RCC 7860 (cell line): ENCODE results near the gene ADGRE1.

Experiments
- DNase-seq: peaks from one replicate; pipeline ENCODE4 v3.0.0-alpha.2; 2015; ENCODE audit warnings: low spot score
- FAIRE-seq: peaks from 2 replicates; lab custom pipeline; 2012; peaks lifted over from hg19 to GRCh38; lab: Jason Lieb, UNC

The ADGRE1 gene

DNA sequence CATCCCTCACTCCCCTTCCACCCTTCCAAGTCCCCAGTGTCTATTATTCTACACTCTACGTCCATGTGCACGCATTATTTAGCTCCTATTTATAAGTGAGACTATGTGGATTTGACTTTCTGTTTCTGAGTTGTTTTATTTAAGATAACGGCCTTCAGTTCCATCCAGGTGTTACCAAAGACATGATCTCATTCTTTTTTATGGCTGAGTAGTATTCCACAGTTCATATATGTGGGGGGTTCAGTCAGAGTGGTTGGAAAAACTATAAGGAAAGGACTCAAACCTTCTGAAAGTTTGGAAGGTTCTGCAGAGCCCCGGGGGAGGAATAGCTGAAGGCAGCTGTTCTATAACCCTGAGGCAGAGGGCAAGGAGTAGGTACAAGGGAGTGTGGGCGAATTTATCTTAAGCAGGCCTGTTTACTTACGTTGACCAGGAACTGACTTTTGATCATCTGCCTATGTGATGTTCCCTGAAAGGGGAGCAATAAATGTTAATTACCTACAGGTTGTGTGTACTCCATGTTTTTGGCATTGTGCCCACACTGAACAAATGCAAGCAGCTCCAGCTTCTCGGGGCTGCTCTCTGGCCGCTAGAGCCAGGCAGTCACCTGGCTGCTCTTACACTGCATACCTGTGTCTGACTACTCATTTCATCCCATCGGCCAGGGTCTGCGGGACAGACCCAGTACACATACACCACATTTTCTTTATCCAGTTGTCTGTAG is 13.5 kb upstream of the ADGRE1 start:
- no peak for DNase-seq
- FAIRE-seq = no peak

DNA sequence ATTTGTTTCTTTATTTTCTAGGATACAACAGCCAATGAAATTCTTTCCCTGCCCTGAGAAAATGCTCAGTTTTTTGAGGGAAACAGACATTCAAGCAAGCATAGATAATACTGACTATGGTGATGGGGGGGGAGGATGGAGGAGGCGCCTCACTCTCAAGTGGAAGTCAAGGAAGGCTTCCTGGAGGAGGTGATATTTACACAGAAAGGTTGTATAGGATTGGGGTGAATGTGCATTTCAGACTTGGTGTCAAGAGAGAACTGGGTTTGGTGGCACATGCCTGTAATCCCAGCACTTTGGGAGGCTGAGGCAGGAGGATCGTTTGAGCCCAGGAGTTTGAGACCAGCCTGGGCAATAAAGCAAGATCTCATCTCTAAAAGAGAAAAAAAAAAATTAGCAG is 12.2 kb upstream of the ADGRE1 start:
- DNase-seq (no peak), FAIRE-seq (no peak)

DNA sequence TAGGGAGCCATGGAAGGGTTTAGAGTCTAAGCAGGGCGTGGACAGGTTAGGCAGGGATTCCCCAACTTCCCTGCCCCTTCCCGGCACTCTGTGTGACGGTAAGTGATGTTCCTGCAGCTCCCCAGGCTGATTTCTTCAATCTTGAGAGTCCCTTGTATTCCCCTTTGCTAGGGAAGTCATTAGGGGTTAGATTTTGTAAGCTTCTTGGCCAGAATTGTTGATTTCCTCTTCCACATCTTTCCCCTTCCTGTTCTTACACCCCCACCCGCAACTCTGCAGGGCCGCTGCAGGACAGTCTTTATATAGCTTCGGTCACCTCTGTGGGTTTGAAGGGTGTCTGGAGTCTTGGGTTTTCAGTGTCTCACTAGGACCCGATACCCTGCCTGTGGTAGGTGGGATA is 10.6 kb upstream of the ADGRE1 start:
- FAIRE-seq = no peak
- no peak for DNase-seq

DNA sequence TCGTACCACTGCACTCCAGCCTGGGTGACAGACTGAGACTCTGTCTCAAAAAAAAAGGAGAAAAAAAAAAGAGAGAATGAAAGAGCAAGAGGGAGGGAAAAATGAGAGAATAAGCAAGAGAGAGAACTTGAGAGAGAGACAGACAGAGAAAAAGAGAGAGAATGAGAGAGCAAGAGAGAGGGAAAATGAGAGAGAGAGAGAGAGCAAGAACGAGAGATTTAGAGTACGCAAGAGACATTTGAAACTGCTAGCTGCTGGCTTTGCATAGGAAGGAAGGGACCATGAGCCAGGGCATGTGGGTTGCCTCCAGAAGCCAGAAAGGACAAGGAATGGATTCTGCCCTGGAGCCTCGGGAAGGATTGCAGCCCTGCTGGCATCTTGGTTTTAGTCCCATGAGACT is 9.6 kb upstream of the ADGRE1 start:
- FAIRE-seq = no peak
- DNase-seq = no peak

DNA sequence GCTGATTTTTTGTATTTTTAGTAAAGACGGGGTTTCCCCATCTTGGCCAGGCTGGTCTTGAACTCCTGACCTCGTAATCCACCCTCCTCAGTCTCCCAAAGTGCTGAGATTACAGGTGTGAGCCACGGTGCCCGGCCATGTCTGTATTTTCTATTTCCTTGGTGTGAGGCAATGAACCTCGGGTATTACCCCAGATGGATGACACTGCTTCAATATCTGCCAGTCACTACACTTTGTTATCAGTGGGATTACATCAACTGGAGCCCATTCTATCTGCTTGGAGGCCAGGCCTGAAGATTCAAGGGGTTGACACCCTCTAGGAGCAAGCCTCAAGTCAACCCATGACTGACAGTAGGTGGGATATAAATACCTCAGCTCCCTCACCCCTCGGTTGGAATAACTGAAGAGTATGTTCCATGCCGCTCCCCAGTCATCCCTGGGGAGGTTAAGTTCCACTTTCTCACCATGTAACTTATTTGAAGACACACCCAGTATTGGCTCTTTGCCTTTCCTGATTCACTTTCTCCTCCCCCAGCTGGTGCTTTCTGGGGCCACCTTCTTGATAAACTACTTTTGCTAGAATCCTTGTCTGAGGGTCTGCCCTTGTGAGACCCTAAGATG is 992 bp upstream of the ADGRE1 start:
- DNase-seq (no peak), FAIRE-seq (no peak)

DNA sequence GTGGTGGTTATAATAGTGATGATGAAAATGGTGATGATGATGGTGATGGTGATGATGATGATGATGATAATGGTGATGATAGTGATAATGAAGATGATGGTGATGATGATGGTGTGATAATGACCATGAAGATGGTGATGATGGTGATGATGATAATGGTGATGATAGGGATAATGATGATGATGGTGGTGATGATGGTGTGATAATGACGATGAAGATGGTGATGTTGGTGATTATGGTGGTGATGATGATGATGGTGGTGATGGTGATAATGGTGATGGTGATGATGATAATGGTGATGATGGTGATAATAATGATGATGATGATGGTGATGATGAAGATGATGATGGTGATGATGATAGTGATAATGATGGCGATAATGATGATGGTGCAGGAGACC is 1.6 kb downstream of the ADGRE1 start:
- FAIRE-seq (no peak), DNase-seq (no peak)

DNA sequence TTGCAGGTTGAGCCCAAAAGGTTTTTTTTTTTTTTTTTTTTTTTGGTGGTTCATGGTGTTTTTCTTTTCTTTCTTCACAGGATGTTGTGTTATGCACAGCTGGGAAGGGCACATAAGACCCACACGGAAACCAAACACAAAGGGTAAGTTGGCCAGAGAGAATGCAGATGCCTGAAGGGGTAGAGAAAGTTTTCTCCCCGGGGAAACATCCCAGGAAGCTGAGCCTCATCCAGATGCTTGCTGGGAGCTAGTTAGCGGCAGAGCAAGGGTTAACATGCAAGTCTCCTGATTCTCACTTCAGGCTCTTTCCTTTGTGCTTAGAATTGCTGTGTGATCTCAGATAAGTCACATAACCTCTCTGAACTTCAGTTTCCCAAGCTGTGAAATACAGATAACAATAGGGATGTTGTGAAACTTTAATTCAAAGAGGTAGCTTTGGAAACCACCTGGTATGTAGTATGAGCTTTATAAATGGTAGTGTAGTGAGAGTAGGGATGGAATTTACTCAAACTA is 3.1 kb downstream of the ADGRE1 start:
- FAIRE-seq (no peak), DNase-seq (no peak)

DNA sequence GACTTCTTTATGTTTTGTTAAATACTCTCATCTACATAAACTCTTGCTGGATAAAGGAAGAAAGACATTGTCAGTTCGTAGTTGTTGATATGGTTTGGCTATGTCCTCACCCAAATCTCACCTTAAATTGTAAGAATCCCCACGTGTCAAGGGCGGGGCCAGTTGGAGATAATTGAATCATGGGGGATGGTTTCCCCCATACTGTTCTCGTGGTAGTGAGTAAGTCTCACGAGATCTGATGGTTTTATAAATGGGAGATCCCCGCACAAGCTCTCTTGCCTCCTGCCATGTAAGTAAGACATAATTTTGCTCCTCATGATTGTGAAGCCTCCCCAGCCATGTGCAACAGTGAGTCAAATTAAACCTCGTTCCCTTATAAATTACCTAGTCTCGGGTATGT is 3.6 kb downstream of the ADGRE1 start:
- DNase-seq (no peak), FAIRE-seq (no peak)

DNA sequence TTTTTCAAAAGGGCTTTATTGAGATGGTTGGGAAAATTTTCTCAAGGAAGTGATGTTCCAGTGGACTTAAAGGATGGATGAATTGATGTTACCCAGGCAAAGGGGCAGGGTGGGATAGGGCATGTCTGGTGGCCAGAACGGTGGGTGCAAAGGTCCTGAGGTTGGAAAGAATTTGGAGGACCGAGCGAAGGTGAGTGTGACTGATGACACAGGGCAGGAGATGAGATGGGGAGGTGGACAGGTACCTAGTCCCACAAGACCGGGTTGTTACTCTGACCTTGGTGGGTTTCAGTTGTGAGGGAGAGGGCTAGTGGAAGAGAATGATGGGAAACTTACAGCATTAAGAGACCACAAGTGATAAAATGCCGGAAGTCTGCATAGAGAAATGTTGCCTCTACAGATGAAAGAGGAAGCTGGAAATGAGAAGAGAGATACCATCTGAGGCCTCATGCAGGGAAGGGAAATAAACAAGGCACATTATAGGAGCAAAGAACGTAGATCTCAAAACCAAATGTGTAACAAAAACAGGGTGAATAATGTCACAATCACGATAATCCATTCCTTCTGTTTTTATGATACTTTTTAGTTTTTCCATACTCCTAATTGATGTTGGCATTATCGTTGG is 4.5 kb downstream of the ADGRE1 start:
- no peak for FAIRE-seq
- no peak for DNase-seq

DNA sequence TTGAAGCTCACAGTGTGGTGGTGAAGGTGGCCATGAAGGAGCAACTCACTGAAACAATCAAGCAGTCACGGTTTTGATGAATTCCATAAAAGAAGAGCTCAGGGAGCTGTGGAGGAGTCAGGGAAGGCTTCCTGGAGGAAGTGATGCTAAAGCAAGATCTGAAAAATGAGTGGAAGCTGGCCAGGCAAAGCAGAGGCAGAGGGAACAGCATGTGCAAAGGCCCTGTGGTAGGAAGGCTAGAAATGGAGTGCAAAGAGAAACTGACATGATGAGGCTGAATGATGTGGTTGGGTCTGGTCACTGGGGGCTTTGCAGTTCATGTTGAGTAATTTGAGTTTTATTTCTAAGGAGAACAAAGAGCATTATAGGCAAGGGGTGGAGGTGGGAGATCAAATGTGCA is 6.9 kb downstream of the ADGRE1 start:
- FAIRE-seq (no peak), DNase-seq (no peak)

DNA sequence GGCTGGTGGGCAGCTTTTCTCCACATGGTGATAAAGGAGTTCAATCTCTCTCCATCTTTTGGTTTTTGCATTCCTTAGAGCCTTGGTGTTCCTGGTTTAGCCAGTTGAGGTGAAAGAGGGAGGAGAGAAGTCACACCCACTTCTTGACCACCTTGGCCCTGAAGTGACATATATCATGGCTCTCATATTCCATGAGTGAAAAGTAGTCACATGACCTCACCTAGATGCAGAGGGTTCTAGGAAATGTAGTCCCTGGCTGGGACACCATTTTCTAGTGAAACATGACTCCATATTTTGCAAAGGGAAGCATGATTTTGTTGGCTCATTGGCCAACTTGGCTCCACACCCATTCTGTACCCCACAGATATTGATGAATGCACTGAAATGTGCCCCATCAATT is 16.1 kb downstream of the ADGRE1 start:
- no peak for FAIRE-seq
- DNase-seq = no peak

DNA sequence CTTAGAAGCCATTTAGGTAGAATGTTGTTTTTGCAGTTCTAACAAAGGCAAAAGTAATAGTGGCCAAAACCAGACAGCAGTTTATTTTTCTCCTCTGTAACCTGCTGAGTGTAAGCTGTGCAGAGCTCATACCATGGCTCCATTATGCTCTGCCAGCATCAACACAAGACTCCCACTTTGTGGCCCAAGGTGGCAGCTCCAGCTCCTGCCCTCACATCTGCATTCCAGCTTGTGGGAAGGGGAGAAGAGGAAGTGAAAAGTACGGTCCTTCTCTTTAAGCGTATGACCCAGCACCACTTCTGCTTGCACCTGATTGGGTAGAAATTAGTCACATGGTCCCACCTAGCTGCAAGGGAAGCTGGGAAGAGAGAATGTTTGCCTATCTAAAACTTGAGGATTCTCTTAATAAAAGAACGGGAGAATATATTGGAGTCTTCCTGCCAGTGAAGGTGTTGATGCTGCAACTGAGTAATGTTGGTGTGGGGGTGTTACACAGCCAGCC is 19.2 kb downstream of the ADGRE1 start:
- no peak for FAIRE-seq
- DNase-seq = no peak

DNA sequence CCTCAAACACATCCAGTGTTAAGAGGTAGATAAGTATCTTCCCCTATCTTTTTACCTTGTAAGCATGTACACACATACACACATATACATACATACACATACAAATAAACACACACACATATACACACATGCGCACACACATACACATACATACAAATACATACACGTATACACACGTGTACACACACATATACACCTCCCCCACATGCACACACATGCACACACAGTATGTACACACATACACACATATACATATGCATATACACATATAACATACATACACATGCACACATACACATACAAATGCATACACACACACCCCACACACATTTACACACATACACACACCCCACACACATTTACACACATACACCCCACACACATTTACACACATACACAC is 24.1 kb downstream of the ADGRE1 start:
- FAIRE-seq = no peak

DNA sequence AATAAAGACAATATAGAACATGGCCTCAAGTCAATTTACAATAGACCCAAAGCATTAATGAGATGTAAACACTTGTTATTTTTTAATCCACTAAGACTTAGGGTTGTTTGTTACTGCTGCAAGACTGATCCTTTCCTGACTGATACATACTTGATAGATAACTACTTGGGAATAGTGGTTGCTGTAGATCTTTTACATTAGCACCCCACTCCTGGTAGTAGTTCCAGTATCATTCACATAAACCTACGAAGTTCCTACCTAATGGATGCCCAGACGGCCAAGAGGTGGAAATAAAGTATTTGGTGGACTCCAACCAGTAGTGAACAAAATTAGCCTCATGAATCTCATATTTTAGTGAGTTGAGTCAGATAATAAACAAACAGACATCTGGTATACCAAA is 26.9 kb downstream of the ADGRE1 start:
- no peak for FAIRE-seq
- no peak for DNase-seq

More for the DNA sequence above, 24.1 kb downstream of the ADGRE1 start:
- DNase-seq = no peak

DNA sequence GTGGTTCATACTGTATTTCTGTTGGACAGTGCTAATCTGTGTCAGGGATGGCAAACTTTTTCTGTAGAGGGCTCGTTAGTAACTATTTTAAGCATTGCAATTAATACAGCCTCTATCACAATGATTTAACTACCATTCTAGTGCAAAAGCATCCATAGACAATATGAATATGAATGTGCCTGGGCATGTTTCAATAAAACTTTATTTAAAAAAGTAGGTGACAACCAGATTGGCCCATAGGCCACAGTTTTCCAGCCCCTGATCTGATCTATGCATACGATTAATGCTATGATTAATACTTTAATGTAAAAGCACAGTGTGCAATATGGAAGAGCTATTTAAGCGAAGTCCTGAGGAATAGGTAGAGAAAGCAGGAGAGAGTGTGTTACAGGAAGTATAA is 29.6 kb downstream of the ADGRE1 start:
- FAIRE-seq = no peak

DNA sequence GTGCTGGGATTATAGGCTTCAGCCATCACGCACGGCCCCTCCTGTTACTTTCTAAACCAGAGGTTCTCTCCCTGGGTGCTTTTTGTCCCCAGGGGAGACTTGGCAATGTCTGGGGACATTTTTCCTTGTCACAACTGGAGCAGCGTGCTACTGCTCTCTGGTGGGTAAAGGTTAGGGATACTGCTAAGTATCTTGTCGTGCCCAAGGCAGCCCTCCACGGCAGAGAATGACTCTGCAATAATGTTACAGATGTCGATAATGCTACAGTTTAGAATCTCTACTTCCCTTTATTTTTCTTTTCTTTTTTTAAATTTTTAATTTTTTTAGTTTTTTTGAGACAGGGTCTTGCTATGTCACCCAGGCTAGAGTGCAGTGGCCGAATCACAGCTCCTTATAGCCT is 38.0 kb downstream of the ADGRE1 start:
- no peak for FAIRE-seq
- no peak for DNase-seq

More for the DNA sequence above, 29.6 kb downstream of the ADGRE1 start:
- DNase-seq = no peak

DNA sequence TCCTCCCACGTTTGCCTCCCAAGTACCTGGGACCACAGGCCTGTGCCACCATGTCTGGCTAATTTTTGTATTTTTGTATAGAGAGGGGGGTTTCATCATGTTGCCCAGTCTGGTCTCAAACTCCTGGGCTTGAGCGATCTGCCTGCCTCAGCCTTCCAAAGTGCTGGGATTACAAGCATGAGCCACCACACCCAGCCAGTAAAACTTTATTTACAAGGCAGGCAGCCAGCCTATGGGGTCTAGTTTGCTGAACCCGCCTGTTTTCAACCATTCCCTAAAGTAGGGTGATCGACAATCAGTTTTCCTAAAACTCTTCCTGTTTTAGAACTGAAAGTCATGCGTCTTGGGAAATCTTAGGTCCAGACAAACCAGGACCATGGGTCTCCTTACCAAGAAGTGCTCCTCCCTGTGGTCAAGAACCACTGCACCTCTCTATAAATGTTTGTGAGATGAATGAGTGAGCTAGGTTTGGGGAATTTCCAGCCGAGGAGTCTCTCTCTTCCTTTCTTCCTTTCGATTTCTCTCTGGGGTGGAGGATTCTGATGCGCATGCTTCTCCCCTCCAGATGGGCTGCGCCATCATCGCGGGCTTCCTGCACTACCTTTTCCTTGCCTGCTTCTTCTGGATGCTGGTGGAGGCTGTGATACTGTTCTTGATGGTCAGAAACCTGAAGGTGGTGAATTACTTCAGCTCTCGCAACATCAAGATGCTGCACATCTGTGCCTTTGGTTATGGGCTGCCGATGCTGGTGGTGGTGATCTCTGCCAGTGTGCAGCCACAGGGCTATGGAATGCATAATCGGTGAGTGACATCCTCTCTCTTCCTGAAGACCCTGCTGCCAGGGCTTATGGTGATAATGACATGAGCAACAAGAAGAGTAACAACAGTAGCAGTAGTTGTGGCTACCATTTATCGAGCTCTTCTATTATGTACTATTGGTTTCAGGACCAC is 38.7 kb downstream of the ADGRE1 start:
- no peak for DNase-seq
- no peak for FAIRE-seq

DNA sequence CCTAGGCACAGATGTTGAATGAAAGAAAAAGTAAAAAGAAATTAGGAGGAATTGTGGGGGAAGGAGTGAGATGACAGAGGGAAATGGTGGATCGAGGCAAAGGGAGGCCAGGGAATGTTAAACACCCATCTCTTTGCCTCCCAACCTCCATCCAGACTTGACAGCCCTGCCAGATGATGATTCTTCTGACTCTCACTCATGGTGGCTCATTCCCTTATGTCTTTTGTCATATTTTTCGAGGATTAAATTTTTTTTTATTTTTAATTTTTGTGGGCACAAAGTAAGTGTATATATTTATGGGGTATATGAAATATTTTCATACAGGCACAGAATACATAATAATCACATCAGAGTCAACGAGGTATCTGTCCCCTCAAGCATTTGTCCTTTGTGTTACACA is 42.8 kb downstream of the ADGRE1 start:
- FAIRE-seq = no peak

DNA sequence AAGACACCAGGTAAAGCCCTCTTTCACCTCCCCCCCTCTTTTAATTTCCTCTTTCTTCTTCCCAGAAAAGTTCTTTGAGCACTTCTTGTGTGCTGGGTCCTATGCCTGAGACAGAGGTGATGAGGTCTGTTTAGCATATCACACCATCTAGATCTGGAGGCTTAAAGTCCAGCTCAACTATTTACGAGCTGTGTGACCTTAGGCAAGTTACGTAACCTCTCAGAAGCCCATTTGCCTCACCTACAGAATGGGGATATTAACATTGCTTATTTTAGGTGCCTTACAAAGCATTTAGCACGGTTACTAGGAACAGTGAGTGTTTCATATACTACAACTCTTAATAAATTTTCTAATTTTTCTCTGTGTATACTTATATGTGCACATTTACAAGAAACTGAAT is 47.7 kb downstream of the ADGRE1 start:
- no peak for DNase-seq
- FAIRE-seq = no peak

More for the DNA sequence above, 42.8 kb downstream of the ADGRE1 start:
- no peak for DNase-seq

DNA sequence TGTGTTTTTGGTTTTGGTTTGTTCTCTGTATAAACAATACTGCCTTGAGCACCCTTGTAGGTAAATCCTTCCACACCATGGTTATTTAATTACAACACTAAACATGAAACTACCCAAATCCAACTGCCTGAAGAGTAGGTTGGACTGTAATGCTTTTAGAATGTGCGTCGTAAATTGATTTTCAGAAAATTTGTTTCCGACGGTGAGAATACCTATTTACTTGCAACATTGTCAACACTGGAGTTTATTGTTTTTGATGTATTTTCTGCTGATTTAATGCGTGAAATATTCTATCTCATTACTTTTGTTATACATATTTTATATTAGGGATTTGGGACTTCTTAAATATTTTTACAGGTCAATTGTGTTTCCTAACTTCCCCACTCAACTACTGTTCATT is 48.2 kb downstream of the ADGRE1 start:
- FAIRE-seq (no peak), DNase-seq (no peak)

DNA sequence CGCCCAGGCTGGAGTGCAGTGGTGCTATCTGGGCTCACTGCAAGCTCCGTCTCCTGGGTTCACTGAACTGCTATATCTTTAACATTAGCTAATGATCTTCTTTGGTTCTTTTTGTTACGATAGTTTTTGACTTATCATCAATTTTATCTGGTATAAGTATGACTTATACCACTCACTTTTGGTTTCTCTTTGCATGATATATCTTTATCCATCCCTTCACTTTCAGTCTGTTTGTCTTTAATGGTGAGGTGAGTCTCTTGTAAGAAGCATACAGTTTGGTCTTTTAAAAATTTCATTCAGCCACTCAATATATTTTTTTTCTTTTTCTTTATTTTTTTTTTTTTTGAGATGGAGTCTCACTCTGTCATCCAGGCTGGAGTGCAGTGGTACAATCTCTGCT is 58.4 kb downstream of the ADGRE1 start:
- no peak for FAIRE-seq

More for the DNA sequence above, 58.4 kb downstream of the ADGRE1 start:
- no peak for DNase-seq
